GM12891 (cell line): Measurements from ENCODE around the gene LDLRAD3.

ENCODE experiments used
- DNase-seq: peaks from one replicate; pipeline ENCODE4 v3.0.0; 2011; ENCODE audit warnings: low spot score; ENCODE audit not compliant: insufficient read length
- FAIRE-seq: peaks from 2 replicates; lab custom pipeline; 2011; peaks lifted over from hg19 to GRCh38; lab: Jason Lieb, UNC
- PAX5 ChIP-seq: IDR thresholded peaks from 2 replicates; pipeline ENCODE4 v1.6.1; 2011; ENCODE audit warnings: low read length, moderate library complexity, mild to moderate bottlenecking; ENCODE audit not compliant: insufficient read depth, severe bottlenecking
- POLR2A ChIP-seq: IDR thresholded peaks from 2 replicates; pipeline ENCODE4 v1.6.1; 2011; ENCODE audit warnings: low read depth, low read length, control low read depth
- POLR2AphosphoS5 ChIP-seq: IDR thresholded peaks from 2 replicates; pipeline ENCODE4 v1.6.1; 2011; ENCODE audit warnings: low read depth, low read length, control low read depth
- POU2F2 ChIP-seq: IDR thresholded peaks from 2 replicates; pipeline ENCODE4 v1.6.1; 2011; ENCODE audit warnings: low read depth, mild to moderate bottlenecking, control low read depth, low read length, moderate library complexity
- SPI1 ChIP-seq: IDR thresholded peaks from 2 replicates; pipeline ENCODE4 v1.6.1; 2011; ENCODE audit warnings: low read depth, low read length, control low read depth
- TAF1 ChIP-seq: IDR thresholded peaks from 2 replicates; pipeline ENCODE4 v1.6.1; 2011; ENCODE audit warnings: low read depth, low read length, control low read depth

Gene LDLRAD3

GRCh38 chr11:36218283-36218921 is 274.5 kb downstream of the LDLRAD3 start:
- no peak for TF ChIP-seq TAF1
- TF ChIP-seq POLR2A, result no peak
- TF ChIP-seq PAX5, result no peak
- no peak for TF ChIP-seq POLR2AphosphoS5
- TF ChIP-seq POU2F2, result no peak
- TF ChIP-seq SPI1, result no peak

DNA sequence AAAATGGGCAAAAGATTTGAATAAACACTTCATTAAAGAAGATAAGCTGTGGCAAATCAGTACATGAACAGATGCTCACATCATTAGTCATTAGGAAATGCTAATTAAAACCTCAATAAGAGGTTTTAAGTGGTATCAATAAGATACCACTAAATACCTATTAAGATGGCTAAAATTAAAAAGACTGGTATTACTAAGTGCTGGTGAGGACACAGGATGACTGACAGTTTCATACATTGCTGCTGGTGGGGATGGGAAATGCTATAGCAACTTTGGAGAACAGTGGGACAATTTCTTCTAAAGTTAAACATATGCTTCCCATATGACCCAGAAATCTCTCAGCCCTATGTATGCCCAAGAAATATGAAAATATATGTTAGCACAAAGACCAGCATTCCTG is 276.1 kb downstream of the LDLRAD3 start:
- DNase-seq (no peak), FAIRE-seq (no peak)
- TF ChIP-seq POLR2AphosphoS5 (no peak), PAX5 (no peak), SPI1 (no peak), TAF1 (no peak), POLR2A (no peak), POU2F2 (no peak)

More at GRCh38 chr11:36218283-36218921, 274.5 kb downstream of the LDLRAD3 start:
- FAIRE-seq (no peak), DNase-seq (no peak)

DNA sequence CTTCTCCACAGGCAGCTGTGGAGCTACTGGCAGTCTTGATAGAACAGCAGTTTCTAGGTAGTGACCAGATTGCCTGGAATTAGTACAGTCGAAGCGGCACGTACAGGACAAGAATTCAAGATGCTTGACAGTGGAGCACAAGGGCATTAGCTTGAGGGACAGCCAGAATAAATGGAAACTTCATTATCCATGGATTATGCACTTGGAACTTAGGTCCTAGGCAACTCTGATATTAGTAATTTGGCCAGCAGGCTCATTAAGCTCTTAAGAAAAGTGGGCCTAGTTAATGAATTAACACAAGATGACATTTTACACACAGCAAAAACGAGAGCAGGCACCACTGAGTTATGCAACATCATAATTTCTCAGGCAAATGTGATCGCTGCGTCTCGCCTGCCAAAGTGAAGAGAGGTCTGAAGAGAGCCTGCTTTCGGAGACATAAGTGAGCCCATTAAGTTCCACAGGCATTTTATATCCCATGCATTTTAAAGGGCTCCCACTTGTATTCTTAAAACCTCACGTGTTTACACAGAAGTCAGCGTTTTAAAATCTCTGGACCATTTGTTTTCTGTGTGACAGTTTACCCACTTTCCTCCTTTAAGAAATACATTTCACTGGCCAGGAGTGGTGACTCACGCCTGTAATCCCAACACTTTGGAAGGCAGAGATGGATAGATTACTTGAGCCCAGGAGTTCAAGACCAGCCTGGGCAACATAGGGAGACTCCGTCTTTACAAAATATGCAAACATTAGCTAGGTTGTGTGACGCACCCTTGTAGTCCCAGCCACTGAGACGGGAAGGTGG is 279.2 kb downstream of the LDLRAD3 start:
- DNase-seq, result no peak
- FAIRE-seq, result no peak
- TF ChIP-seq PAX5 (no peak), SPI1 (no peak), POLR2AphosphoS5 (no peak), POLR2A (no peak), TAF1 (no peak)

GRCh38 chr11:36224209-36224882 is 280.5 kb downstream of the LDLRAD3 start:
- DNase-seq (no peak), FAIRE-seq (no peak)
- TF ChIP-seq POU2F2, result no peak
- no peak for TF ChIP-seq POLR2AphosphoS5
- TF ChIP-seq POLR2A, result no peak

DNA sequence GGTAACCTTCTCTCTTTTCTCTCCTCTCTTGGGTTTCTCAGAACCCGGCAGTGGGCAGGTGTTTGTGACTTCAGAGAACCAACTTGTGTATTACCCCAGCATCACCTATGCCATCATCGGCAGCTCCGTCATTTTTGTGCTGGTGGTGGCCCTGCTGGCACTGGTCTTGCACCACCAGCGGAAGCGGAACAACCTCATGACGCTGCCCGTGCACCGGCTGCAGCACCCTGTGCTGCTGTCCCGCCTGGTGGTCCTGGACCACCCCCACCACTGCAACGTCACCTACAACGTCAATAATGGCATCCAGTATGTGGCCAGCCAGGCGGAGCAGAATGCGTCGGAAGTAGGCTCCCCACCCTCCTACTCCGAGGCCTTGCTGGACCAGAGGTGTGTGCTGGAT is 283.2 kb downstream of the LDLRAD3 start:
- no peak for TF ChIP-seq POLR2AphosphoS5
- no peak for TF ChIP-seq TAF1
- TF ChIP-seq SPI1, result no peak
- no peak for TF ChIP-seq PAX5
- no peak for TF ChIP-seq POLR2A
- no peak for TF ChIP-seq POU2F2
- DNase-seq (no peak), FAIRE-seq (no peak)

DNA sequence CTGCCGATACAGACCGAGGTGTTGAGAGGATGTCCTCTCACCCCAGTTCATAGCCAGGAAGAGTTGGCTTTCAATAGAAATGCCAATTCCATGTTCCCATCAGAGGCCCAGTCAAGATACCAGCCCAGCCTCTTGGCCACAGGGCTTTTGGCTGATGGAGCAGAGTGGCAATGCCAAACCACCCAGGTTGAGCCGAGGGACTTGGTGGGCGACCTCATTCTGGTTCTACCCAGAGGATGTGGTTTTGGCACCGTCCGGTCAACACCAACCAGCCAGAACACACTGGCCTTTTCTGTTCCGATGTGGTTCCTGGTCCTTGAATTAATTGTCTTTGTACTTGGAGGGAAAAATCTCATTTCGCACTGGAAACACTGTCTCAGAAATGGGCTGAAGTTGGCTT is 284.8 kb downstream of the LDLRAD3 start:
- FAIRE-seq, result no peak
- no peak for DNase-seq
- TF ChIP-seq POLR2A (no peak), PAX5 (no peak), TAF1 (no peak), POLR2AphosphoS5 (no peak), SPI1 (no peak), POU2F2 (no peak)

DNA sequence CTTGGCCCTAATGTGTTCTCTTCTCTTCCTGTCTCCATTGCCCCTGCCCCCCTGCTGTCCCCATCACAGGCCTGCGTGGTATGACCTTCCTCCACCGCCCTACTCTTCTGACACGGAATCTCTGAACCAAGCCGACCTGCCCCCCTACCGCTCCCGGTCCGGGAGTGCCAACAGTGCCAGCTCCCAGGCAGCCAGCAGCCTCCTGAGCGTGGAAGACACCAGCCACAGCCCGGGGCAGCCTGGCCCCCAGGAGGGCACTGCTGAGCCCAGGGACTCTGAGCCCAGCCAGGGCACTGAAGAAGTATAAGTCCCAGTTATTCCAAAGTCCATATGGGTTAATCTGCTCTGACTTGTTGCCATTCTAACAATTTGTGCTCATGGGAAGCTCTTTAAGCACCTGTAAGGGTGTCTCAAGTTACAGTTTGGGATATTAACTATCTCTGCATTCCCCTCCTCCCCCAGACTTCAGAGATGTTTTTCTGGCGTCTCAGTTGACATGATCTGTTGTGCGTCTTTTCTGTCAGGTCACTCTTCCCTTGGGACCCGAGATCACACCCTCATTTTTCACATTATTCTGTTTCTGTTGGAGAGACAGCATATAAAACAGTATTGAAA is 285.3 kb downstream of the LDLRAD3 start:
- TF ChIP-seq SPI1 (no peak), POLR2A (no peak), POU2F2 (no peak), POLR2AphosphoS5 (no peak)
- FAIRE-seq, result no peak

GRCh38 chr11:36230779-36231699 is 287.2 kb downstream of the LDLRAD3 start:
- TF ChIP-seq POLR2A, result no peak
- TF ChIP-seq TAF1, result no peak
- TF ChIP-seq PAX5, result no peak
- no peak for TF ChIP-seq POLR2AphosphoS5
- TF ChIP-seq SPI1, result no peak
- TF ChIP-seq POU2F2, result no peak
- DNase-seq, result no peak
- no peak for FAIRE-seq

More for the DNA sequence above, 285.3 kb downstream of the LDLRAD3 start:
- DNase-seq, result no peak

DNA sequence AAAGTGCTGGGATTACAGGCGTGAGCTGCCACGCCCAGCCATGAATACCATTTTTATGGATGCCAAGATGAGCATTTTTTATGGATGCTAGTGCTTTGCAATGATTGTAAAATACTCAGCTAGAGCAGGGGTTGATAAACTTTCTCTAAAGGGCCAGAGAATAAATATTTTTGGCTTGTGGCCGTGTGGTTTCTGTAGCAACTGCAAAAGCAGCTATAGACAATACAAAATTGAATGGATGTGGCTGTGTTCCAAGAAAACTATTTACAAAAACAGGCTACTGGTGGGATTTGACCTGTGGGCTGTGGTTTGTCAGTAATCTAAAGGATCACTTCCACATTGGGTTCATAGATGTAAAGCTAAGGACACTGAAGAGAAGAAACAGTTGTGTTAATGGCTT is 289.3 kb downstream of the LDLRAD3 start:
- DNase-seq (no peak), FAIRE-seq (no peak)
- TF ChIP-seq POLR2A (no peak), POU2F2 (no peak), POLR2AphosphoS5 (no peak), SPI1 (no peak), PAX5 (no peak), TAF1 (no peak)

DNA sequence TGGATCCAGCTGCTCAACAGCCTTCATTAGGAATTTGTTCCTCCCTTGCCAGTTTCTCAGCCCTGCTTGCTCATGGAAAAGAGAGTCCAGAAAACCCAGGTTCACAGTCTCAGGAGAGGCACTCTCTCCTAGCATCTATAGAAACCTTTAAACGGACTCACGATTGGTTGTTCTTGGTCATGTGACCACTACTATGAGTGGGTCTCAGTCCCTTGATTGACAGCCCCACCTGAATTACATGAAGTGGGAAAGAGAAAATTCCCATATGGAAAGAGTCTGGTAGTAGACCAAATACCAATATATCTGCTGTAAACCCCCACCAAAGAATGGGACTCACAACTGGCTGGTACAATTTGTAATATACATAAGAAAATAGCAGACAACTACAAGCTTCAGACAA is 291.0 kb downstream of the LDLRAD3 start:
- TF ChIP-seq POU2F2 (no peak), PAX5 (no peak), POLR2A (no peak), TAF1 (no peak), POLR2AphosphoS5 (no peak), SPI1 (no peak)
- DNase-seq, result no peak
- FAIRE-seq, result no peak
